ENCODE results near the gene ZNF608.

ZNF608 gene

GRCh38 chr5:124745928-124746915, at the start of gene ZNF608:
Gene ZNF608, minus strand, starts transcription at chr5:124746639. Its CDS starts 1,650 bp downstream, at chr5:124744989.
- intact Hi-C loops (cut with DNase I): loop anchor here (5.0 to 10.0 kb wide), 2 partner anchors 141 to 151 kb away; no protein-coding TSS in a partner anchor
- DNase-seq: no peak

- DNase-seq: no peak
- intact Hi-C loops (cut with DNase I): no loop called here
Measured at GRCh38 chr5:124795829-124796228, 49.4 kb upstream of the ZNF608 start.

DNA sequence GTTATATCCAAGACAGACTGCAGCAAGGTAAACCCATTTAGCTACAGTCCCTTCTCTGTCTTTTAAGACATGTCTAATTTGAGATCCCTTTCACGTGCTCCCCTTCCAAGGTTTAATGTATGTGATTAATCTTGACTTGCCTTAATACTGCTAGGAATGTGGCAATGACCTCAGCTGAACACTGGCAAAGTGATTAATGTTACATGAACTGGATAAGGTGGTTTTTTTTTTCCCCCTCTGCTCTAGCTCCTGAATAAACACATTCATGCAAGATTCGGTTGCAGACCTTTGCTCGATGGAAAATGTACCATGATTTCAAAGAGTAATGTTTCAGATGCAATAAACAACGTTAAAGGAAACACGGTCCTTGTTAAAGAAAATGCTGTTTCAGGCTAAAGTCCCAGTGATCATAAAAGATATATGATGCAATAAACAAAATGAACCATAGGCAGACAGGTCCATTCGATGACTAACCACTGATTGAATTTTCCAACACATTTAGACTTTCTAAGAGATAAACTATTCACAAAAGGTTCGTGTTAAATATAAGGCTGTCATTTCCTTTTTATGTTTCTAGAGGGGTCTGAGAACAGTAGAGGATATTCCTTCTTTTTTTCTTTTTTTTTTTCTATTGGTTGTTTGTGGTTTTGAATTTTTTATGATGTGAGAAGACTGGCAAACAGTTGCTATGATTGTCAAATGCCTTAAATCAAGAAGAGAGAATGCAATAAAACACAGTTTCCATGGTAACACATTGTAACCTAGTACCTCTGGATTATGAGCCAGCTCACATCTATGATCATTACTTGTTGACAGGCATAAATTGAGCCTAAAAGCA, 44.7 kb upstream of the ZNF608 start:
- DNase-seq: no peak
- intact Hi-C loops (cut with DNase I): no loop called here

- DNase-seq: no peak
- intact Hi-C loops (cut with DNase I): no loop called here
Measured at GRCh38 chr5:124790301-124790894, 44.0 kb upstream of the ZNF608 start.

- no peak for DNase-seq
- intact Hi-C loops (cut with DNase I): no loop called here
Measured at GRCh38 chr5:124789104-124789605, 42.7 kb upstream of the ZNF608 start.

DNA sequence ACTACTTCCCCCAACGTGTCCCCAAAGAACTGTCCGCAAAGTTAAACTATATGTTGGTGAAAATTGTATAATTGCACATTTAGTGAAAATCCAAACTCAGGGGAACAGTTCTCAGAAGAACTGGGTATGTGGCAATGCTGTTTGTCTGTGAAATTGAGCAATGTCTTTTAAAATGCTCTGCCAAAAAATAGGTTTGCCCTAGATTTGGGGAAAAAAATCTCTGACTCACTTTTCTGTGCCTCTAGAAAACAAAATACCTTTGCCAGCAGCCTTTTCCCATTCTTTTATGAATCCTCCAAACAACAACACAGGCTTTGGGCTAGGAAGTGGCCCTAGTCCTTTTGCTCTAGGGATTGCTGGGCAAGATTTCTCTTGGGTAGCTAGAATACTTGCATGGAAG, 37.4 kb upstream of the ZNF608 start:
- intact Hi-C loops (cut with DNase I): no loop called here

GRCh38 chr5:124783285-124783684, 36.8 kb upstream of the ZNF608 start:
- no peak for DNase-seq
- intact Hi-C loops (cut with DNase I): no loop called here

More for the DNA sequence above, 37.4 kb upstream of the ZNF608 start:
- no peak for DNase-seq

DNA sequence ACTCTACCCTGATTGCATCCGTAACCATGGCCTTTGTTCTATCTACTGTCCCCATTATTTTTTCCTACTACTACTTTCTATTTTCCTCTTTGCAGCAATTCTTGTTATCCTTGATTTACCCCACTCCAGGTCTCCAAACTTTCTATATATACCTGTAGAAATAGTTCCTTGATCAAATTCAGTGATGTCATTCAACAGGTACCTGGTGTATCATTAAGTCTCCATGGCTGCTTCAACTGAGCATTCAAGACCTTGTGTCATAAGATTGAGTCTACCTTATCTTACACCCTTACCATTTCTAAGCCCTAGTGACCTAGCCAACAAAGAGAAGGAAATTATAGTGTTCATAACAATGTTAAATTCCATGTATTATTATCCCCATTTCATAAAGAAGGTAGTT, 35.8 kb upstream of the ZNF608 start:
- no peak for DNase-seq
- intact Hi-C loops (cut with DNase I): no loop called here

DNA sequence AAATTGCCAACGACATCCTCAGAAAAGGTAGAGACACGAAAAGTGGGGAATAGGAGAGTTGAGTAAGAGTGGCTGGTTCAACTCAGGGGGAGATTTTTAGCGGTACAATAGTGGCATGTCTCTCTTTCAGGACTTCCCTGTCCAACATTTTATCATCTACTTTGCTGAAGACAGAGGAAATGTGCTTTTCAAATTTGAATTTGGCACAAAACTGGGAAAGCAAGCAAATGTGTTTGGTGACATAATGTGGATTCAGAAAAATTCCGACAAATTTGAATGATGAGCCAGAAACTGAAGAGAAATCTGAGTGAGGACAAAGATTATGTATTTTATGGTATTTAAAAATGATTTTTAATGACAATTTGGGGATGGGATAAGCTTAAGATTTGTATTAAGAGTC, 33.6 kb upstream of the ZNF608 start:
- intact Hi-C loops (cut with DNase I): no loop called here
- DNase-seq: no peak

GRCh38 chr5:124773315-124774311, 27.2 kb upstream of the ZNF608 start:
- intact Hi-C loops (cut with DNase I): no loop called here
- peak in 1 of 10 donors; percentile 24 for DNase-seq

DNA sequence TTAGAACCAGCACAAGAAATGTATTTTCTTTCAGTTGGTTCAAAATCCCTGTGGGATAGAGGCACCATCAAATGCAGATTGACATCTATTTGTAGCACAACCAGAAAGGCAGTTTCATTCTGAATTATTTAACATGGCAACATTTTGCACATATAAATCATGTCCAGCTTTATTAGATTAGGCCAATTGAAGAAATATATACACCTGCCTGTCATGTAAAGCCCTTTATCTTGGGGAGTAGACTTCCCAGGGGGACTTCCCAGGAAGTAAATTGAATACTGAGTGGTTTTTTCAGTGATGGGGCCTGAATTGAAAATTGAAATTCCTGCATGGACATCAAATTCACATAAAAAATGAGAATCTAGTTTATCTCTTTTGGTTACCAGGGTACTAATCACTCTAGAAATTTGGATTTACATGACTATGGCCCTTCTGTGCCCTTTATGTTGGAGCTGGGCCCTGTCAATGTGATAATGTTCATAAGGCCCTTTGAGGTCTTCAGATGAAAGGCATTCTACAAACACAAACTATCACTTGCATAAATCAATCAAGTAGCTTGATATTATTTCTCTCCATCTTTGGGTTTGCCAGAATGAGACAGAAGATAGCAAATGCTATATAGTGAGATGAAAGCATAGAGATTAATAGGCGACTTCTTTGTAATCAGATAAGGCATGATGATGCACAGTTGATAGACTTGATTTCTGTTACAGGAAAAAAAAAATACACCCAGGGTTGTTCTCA, 26.2 kb upstream of the ZNF608 start:
- no peak for DNase-seq
- intact Hi-C loops (cut with DNase I): no loop called here

DNA sequence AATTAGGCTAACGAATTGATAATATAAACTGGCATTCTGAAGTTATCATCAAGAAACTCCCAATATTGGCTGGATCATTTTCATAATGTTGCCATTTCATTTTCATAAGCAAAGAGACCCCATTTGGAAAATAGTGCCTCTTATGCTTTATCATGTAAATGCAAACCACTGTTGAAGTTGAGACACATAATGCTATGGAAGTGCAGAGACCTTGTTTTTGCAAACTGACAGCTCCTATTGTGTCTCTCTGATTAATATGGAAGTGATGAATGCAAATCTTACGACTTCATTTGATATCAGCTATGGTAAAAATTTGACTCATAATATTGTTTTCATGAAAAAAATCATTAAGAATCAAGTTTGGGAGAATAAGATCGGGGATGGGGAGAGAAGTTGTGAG, 25.3 kb upstream of the ZNF608 start:
- intact Hi-C loops (cut with DNase I): no loop called here
- DNase-seq: no peak

- intact Hi-C loops (cut with DNase I): no loop called here
- DNase-seq: no peak
Measured at GRCh38 chr5:124764992-124765611, 18.7 kb upstream of the ZNF608 start.

GRCh38 chr5:124764585-124764984, 18.1 kb upstream of the ZNF608 start:
- no peak for DNase-seq
- intact Hi-C loops (cut with DNase I): no loop called here

DNA sequence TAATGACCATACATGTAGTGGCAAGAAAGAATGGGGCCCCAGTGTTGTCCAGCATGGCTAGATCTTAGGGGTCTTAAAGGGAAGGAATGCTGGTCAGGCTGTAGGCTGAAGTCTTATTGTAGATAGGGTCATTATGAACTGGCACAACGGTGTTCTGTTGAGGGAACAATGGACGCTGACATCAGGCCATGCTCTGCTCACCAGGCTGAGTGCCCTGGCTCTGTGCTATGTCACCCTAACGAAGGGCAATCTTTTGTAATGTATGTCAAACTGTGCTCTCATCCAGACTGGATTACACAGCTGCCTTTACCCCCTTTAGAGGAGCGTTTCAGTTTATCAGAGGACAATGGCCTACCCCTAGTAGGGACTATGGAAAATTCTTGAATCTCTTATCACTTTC, 14.6 kb upstream of the ZNF608 start:
- peak in 2 of 10 donors; percentile 53 to 84 for DNase-seq
- intact Hi-C loops (cut with DNase I): no loop called here

DNA sequence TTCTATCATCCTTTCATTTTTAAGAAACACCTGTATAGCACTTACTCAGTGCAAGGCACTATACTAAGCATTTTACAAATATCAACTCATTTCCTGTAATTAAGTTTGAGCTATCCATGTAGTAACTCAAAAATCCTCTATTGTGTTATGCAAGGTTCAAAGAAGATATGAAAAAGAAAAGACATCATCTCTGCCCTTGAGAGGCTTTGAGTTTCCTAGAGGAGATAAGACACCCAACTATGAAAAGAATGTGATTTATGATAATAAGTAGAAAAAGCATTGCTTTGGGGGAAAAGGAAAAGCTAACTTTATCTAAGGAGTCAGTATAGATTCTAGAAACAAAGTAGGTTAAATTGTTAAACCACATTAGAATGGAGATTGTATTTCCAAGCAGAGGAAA, 14.2 kb upstream of the ZNF608 start:
- intact Hi-C loops (cut with DNase I): no loop called here
- no peak for DNase-seq

GRCh38 chr5:124755565-124755964, 9.1 kb upstream of the ZNF608 start:
- intact Hi-C loops (cut with DNase I): no loop called here
- DNase-seq: peak in 4 of 10 donors; percentile 30 to 91 (median 54)

GRCh38 chr5:124755041-124755440, 8.6 kb upstream of the ZNF608 start:
- intact Hi-C loops (cut with DNase I): no loop called here
- DNase-seq: no peak

Measured in posterior cingulate gyrus (tissue), 11 donors.